ENCODE results near the gene LDLRAD2. TPM values are rescaled to one million over a fixed set of nuclear protein-coding genes. Genes with fewer than 3 reads are reported as not detected.

Gene LDLRAD2
- total RNA-seq, 1 experiment from 2014 or later = not detected

DNA sequence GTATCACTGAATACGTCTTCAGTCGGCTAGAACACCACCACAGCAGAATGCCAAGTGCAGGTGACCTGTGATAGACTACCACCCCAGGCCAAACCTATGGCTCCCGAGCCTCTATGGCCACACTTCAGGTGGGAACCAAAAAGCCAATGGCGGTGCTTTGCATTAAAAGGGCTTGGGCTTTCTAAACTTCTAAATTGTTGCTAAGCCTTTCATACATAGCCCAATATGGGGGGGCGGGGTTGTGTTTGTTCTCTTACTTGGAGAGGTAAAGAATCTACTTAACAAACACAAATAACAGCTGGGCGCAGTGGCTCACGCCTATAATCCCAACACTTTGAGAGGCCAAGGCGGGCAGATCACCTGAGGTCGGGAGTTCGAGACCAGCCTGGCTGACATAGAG is 48.8 kb upstream of the LDLRAD2 start:
- Histone ChIP-seq H4K20me1 (ENCODE audit: insufficient read depth) (no peaks in the 10 kb centered on the region), H3K9me2 (ENCODE audit: insufficient read depth) (no peaks in the 10 kb centered on the region), H3K27me3 (ENCODE audit: insufficient read depth, low read length) (no peaks in the 10 kb centered on the region), H3K9ac (ENCODE audit: low read length) (no peak overlapping the region), H2AFZ (ENCODE audit: low read depth, low read length, poor library complexity, severe bottlenecking) (no peak overlapping the region), H3K4me2 (ENCODE audit: low read length) (no peak overlapping the region), H3K27ac (ENCODE audit: low read depth, low read length) (no peak overlapping the region), H3K79me2 (ENCODE audit: insufficient read depth, low read length) (peaks cover 94% of the 10 kb centered on the region), H3K36me3 (ENCODE audit: control insufficient read depth in 1 of 2, insufficient read depth in 2 of 2, low read length in 2 of 2) (no peaks in the 10 kb centered on the region), H3K4me1 (ENCODE audit: control insufficient read depth in 1 of 2, insufficient read depth in 2 of 2, low read length in 2 of 2) (peaks cover 22 to 24% of the 10 kb centered on the region in 2 experiments), H3K4me3 (replicated peaks in 1 of 2; ENCODE audit: low read depth in 1 of 2, low read length in 2 of 2) (no peak overlapping the region), H3K9me3 (ENCODE audit: control insufficient read depth in 1 of 2, insufficient read depth in 1 of 2, low read depth in 1 of 2, low read length in 2 of 2) (no peaks in the 10 kb centered on the region)
- ATAC-seq (no peak), DNase-seq (ENCODE audit: low read depth, low spot score) (no peak)
- ChIA-PET RAD21 (ENCODE audit: low non-redundant PET in 1 of 2, low total read pairs in 2 of 2, uncharacterized antibody in 2 of 2, unreplicated experiment in 2 of 2) (no interaction called here), CTCF (interaction anchor here (0.7 kb wide), 1 partner anchor 38 kb away, joined by 3 read pairs; no protein-coding TSS in a partner anchor), POLR2A (no interaction called here)
- TF ChIP-seq EGR1 (IDR thresholded peaks at IDR 0.05; ENCODE audit: low read depth) (no peak), ATF3 (IDR thresholded peaks at IDR 0.05) (no peak), ZFX (IDR thresholded peaks at IDR 0.05) (no peak), POLR2AphosphoS5 (IDR thresholded peaks at IDR 0.05; ENCODE audit: low read depth, low read length) (no peak), SP1 (IDR thresholded peaks at IDR 0.05; ENCODE audit: low read depth) (no peak), FOSL1 (IDR thresholded peaks at IDR 0.05; ENCODE audit: low read depth) (no peak), ZBTB33 (IDR thresholded peaks at IDR 0.05; ENCODE audit: extremely low read depth, insufficient replicate concordance, low read length) (no peak), EZH2 (IDR thresholded peaks at IDR 0.05) (no peak), TCF7L2 (IDR thresholded peaks at IDR 0.05; ENCODE audit: borderline replicate concordance, extremely low read depth, insufficient read depth, insufficient read length) (no peak), ZNF274 (IDR thresholded peaks at IDR 0.05; ENCODE audit: low read depth, low read length) (no peak), JUND (IDR thresholded peaks at IDR 0.05) (no peak), RAD21 (IDR thresholded peaks at IDR 0.05; ENCODE audit: low read depth) (no peak), EZH2phosphoT487 (IDR thresholded peaks at IDR 0.05; ENCODE audit: borderline replicate concordance) (no peak), CTCF (IDR thresholded peaks at IDR 0.05 in 2 of 3, conservative IDR thresholded peaks at IDR 0.05 in 1 of 3; ENCODE audit: borderline replicate concordance in 1 of 3, insufficient read depth in 1 of 3, low read depth in 2 of 3, low read length in 2 of 3) (no peak), POLR2A (IDR thresholded peaks at IDR 0.05; ENCODE audit: borderline replicate concordance, extremely low read depth, insufficient read depth, insufficient read length) (no peak)
- TF ChIP-seq, protein P1, sequence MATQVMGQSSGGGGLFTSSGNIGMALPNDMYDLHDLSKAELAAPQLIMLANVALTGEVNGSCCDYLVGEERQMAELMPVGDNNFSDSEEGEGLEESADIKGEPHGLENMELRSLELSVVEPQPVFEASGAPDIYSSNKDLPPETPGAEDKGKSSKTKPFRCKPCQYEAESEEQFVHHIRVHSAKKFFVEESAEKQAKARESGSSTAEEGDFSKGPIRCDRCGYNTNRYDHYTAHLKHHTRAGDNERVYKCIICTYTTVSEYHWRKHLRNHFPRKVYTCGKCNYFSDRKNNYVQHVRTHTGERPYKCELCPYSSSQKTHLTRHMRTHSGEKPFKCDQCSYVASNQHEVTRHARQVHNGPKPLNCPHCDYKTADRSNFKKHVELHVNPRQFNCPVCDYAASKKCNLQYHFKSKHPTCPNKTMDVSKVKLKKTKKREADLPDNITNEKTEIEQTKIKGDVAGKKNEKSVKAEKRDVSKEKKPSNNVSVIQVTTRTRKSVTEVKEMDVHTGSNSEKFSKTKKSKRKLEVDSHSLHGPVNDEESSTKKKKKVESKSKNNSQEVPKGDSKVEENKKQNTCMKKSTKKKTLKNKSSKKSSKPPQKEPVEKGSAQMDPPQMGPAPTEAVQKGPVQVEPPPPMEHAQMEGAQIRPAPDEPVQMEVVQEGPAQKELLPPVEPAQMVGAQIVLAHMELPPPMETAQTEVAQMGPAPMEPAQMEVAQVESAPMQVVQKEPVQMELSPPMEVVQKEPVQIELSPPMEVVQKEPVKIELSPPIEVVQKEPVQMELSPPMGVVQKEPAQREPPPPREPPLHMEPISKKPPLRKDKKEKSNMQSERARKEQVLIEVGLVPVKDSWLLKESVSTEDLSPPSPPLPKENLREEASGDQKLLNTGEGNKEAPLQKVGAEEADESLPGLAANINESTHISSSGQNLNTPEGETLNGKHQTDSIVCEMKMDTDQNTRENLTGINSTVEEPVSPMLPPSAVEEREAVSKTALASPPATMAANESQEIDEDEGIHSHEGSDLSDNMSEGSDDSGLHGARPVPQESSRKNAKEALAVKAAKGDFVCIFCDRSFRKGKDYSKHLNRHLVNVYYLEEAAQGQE (IDR thresholded peaks at IDR 0.05; ENCODE audit: low read depth) = no peak
- intact Hi-C loops (cut with micrococcal nuclease) = no loop called here
- no TSS peak for BruUV-seq (replicated peaks)

All from HCT116 (cell line).